SK-N-MC (cell line): ENCODE data around the gene NTN3.

Experiments
- EZH2 ChIP-seq: fragments of 200-600 bp; sonication (generic); IDR thresholded peaks from one replicate; pipeline ENCODE4 v1.6.1; 2017; ENCODE audit warnings: antibody characterized with exemption
- POLR2AphosphoS5 ChIP-seq: IDR thresholded peaks from 2 replicates; pipeline ENCODE4 v1.6.1; 2012; ENCODE audit warnings: mild to moderate bottlenecking, low read depth, low read length, borderline replicate concordance

GRCh38 chr16:2439598-2439997 lies 31.5 kb upstream of the NTN3 start:
- no peak for TF ChIP-seq EZH2
- no peak for TF ChIP-seq POLR2AphosphoS5
